SW480 (cell line): Measurements from ENCODE around the gene CLPX.
"Not testable (repeated sequence)": the region's sequence is repeated elsewhere in the genome, so short reads cannot be mapped to it uniquely, and the experiment has no call there.

ENCODE experiments used
- DNase-seq: peaks from one replicate; pipeline ENCODE4 v3.0.0-alpha.2; 2016; ENCODE audit warnings: low spot score

CLPX gene

DNA sequence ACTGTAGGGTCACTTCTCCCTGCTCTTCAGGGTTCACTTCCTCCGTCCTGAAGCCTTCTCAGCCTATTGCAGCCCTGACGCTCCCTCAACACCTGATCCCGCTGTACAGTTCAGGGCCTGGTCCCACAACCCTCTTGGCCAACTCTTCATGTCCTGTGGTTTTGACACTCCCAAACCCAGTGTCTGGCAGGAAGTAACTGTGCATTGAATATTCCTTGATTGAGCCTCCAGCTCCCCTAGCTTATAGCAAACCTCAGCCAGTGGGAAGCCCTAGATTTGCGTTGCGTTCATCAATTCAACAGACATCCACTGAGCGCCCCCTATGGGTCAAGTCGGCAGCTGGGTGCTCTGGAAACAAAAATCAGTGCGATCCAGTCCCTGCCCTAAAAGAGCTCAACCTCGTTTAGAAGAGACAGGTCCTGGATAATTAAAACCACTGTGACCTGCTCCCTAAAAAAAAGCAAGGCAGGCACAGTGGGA lies 83.7 kb downstream of the CLPX start:
- DNase-seq = peak; percentile 43

DNA sequence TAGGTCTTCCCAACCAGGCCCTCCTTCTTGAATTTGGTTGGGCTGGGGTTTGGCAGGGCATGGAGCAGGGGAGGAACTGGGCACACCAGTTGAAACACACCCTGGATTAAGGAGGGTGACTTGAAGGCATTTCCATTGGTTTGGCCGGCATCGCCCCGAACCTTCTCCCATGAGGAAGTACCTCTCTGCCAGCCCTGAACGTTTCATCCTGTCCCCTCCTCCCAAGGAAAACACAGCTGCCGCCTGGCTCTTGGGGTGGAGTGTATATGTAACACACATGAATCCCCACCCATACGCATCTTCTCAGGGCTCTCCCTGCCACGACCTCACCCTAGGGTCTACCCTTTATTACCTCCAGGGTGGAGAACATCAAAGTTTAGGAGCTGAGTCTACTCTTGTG lies 84.7 kb downstream of the CLPX start:
- no peak for DNase-seq

DNA sequence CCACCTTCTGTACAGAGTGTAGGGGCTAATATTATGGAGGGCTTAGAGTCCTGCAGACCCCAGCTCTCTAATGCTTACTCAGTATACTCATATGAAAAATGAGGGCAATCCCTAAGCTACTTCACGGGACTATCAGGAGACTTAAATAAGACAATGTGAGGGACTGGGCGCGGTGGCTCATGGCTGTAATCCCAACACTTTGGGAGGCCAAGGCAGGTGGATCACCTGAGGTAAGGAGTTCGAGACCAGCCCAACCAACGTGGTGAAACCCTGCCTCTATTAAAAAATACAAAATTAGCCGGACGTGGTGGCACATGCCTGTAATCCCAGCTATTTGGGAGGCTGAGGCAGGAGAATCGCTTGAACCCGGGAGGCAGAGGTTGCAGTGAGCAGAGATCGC lies 85.3 kb downstream of the CLPX start:
- DNase-seq = not testable (repeated sequence)

DNA sequence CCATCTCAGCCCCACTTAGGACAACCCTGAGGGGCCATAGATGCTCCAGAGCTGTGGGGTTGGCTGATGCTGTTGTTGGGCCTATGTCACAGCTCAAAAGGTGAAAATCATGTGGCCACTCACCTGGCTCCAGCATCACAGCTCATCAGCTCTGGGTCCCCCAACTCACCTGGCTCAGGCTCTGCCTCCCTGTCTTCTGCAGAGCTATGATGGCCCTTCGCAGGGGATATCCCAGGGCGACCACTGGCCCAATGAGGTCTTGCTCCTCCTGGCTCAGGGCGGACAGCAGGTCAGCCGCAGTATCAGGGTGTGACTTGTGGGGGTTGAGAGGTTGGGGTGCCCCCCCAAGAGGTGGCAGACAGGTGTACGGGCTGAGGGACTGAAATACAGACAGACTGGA lies 85.8 kb downstream of the CLPX start:
- no peak for DNase-seq
